HG02571 (cell line): ENCODE results near the gene FKBP1B.
"Not testable (repeated sequence)": the region's sequence is repeated elsewhere in the genome, so short reads cannot be mapped to it uniquely, and the experiment has no call there.

Experiments used
- ATAC-seq: cut with Tn5 transposase; IDR thresholded peaks from one replicate; pipeline ENCODE4 v1.9.1; 2021; ENCODE audit warnings: mild to moderate bottlenecking, moderate library complexity; ENCODE audit not compliant: unreplicated experiment

The FKBP1B gene

GRCh38 chr2:24022324-24022974, 27.1 kb upstream of the FKBP1B start:
- ATAC-seq = no peak

- no peak for ATAC-seq
These were observed 26.5 kb upstream of the FKBP1B start for GRCh38 chr2:24022975-24023575.

- no peak for ATAC-seq
These were observed 25.5 kb upstream of the FKBP1B start for GRCh38 chr2:24024018-24024417.

- ATAC-seq = no peak
These were observed 24.4 kb upstream of the FKBP1B start for GRCh38 chr2:24024996-24025663.

- ATAC-seq = no peak
These were observed 23.3 kb upstream of the FKBP1B start for GRCh38 chr2:24026233-24026632.

GRCh38 chr2:24038786-24039499, 10.6 kb upstream of the FKBP1B start:
- ATAC-seq = no peak

- ATAC-seq = no peak
These were observed 9.0 kb upstream of the FKBP1B start for GRCh38 chr2:24040511-24040910.

- ATAC-seq = not testable (repeated sequence)
These were observed 6.4 kb upstream of the FKBP1B start for GRCh38 chr2:24043133-24043532.

- no peak for ATAC-seq
These were observed 3.7 kb upstream of the FKBP1B start for GRCh38 chr2:24045511-24046508.

GRCh38 chr2:24046599-24046929, 3.0 kb upstream of the FKBP1B start:
- no peak for ATAC-seq

- peak; percentile 99 for ATAC-seq
These were observed 2.4 kb upstream of the FKBP1B start, which contains the start of gene WDCP for GRCh38 chr2:24046930-24047702. Gene WDCP, minus strand, starts transcription at chr2:24047391. Its CDS starts 7,897 bp downstream, at chr2:24039494.

- ATAC-seq = no peak
These were observed 1.9 kb upstream of the FKBP1B start for GRCh38 chr2:24047703-24048033.

- no peak for ATAC-seq
These were observed 614 bp upstream of the FKBP1B start for GRCh38 chr2:24048769-24049484.

- ATAC-seq = no peak
These were observed 769 bp downstream of the FKBP1B start for GRCh38 chr2:24050041-24050979.

GRCh38 chr2:24051833-24052232, 2.3 kb downstream of the FKBP1B start:
- ATAC-seq = no peak

GRCh38 chr2:24052951-24053350, 3.4 kb downstream of the FKBP1B start:
- ATAC-seq = no peak

- ATAC-seq = no peak
These were observed 4.9 kb downstream of the FKBP1B start for GRCh38 chr2:24054366-24055010.

GRCh38 chr2:24055750-24056149, 6.2 kb downstream of the FKBP1B start:
- ATAC-seq = no peak
